Small intestine (tissue), 7 donors: ENCODE measurements around the gene RAB3B. TPM values are rescaled to one million over a fixed set of nuclear protein-coding genes. Genes with fewer than 3 reads are reported as not detected.

Source experiments
- DNase-seq, 2 donors: peaks; one replicate each; pipeline versions ENCODE4 v3.0.0 to v3.0.0-alpha.2; 2013
- FAIRE-seq: peaks from 2 replicates; lab custom pipeline; 2012; peaks lifted over from hg19 to GRCh38; lab: Jason Lieb, UNC
- H3K27ac ChIP-seq, 3 donors: one replicate each; pipeline ENCODE4 v1.5.1; 2013; ENCODE audit warnings: low read length in 2 of 3, mild to moderate bottlenecking in 2 of 3, control low read depth in 1 of 3, inconsistent platforms in 1 of 3, low read depth in 1 of 3, moderate library complexity in 1 of 3
- H3K27me3 ChIP-seq, 3 donors: one replicate each; pipeline ENCODE4 v1.6.1; 2013; ENCODE audit warnings: low read length in 3 of 3, inconsistent platforms in 1 of 3; ENCODE audit not compliant: control insufficient read depth in 3 of 3, insufficient read depth in 3 of 3
- H3K36me3 ChIP-seq, 3 donors: one replicate each; pipeline ENCODE4 v1.6.1; 2013; ENCODE audit warnings: low read length in 3 of 3, inconsistent platforms in 1 of 3, low read depth in 1 of 3, mild to moderate bottlenecking in 1 of 3, moderate library complexity in 1 of 3; ENCODE audit not compliant: control insufficient read depth in 3 of 3, insufficient read depth in 2 of 3
- H3K4me1 ChIP-seq, 3 donors: one replicate each; pipeline ENCODE4 v1.6.1; 2013; ENCODE audit warnings: low read length in 2 of 3, inconsistent platforms in 1 of 3, low read depth in 1 of 3, mild to moderate bottlenecking in 1 of 3, moderate library complexity in 1 of 3; ENCODE audit not compliant: control insufficient read depth in 3 of 3, insufficient read depth in 2 of 3
- H3K4me3 ChIP-seq, 3 donors: one replicate each; pipeline ENCODE4 v1.5.1; 2013; ENCODE audit warnings: low read length in 3 of 3, control low read depth in 1 of 3, inconsistent platforms in 1 of 3, low read depth in 1 of 3, mild to moderate bottlenecking in 1 of 3, moderate library complexity in 1 of 3
- H3K9me3 ChIP-seq, 2 donors: one replicate each; pipeline ENCODE4 v1.6.1; 2013; ENCODE audit warnings: low read depth in 1 of 2, low read length in 1 of 2; ENCODE audit not compliant: control insufficient read depth in 2 of 2, insufficient read depth in 1 of 2
- WGBS, 3 donors: extraction: QIAGEN DNeasy Blood & Tissue Kit; methylation state at CpG; one replicate each; pipeline ENCODE4 v1.1.7; 2013; 5-methylcytosine and 5-hydroxymethylcytosine counted together
- polyA plus RNA-seq, 4 donors: library from polyadenylated mRNA; stranded (reverse) in 3 of 4; unstranded in 1 of 4; fragments of 200-250 nt in 3 of 4; fragments of 120-200 nt in 1 of 4; gene quantifications; one replicate each; pipeline versions ENCODE4 v1.2.1 to v1.2.3, GENCODE V29; 2013
- donor health status: healthy with polysubstance abuse.
- donor health status: control.
- donor health status: control.
- donor health status: Bipolar disorder and iron deficiency.
- donor health status: healthy.

RAB3B gene
- polyA plus RNA-seq, 4 donors, result 0.22 to 4.6 (median 1.6) TPM

GRCh38 chr1:51946300-51946699, 44.2 kb downstream of the RAB3B start:
- Histone ChIP-seq H3K4me3 (no peak overlapping the region), H3K27me3 (peaks cover 0 to 2% (median 0%) of the 10 kb centered on the region in 3 donors), H3K36me3 (no peaks in the 10 kb centered on the region), H3K4me1 (no peaks in the 10 kb centered on the region), H3K9me3 (peaks cover 1 to 20% of the 10 kb centered on the region in 2 donors), H3K27ac (no peak overlapping the region)
- WGBS, 3 donors, result 68 to 90% (median 84%) methylated on average over 1 of the region's 1 CpG
- DNase-seq, result no peak
- FAIRE-seq, result no peak

- H3K9me3 ChIP-seq, result peaks cover 1 to 25% of the 10 kb centered on the region in 2 donors
- no peak overlapping the region for H3K27ac ChIP-seq
- FAIRE-seq, result no peak
- H3K4me1 ChIP-seq, result no peaks in the 10 kb centered on the region
- no peak for DNase-seq
- no peaks in the 10 kb centered on the region for H3K36me3 ChIP-seq
- peaks cover 0 to 2% (median 0%) of the 10 kb centered on the region in 3 donors for H3K27me3 ChIP-seq
- H3K4me3 ChIP-seq, result no peak overlapping the region
These were observed 44.9 kb downstream of the RAB3B start for GRCh38 chr1:51945591-51945990.

GRCh38 chr1:51942281-51942680, 48.2 kb downstream of the RAB3B start:
- H3K4me3 ChIP-seq, result no peak overlapping the region
- no peak overlapping the region for H3K27ac ChIP-seq
- H3K9me3 ChIP-seq, result peaks cover 1 to 14% of the 10 kb centered on the region in 2 donors
- DNase-seq, result no peak
- 84 to 90% (median 87%) methylated on average over 2 of the region's 2 CpGs for WGBS, 3 donors
- H3K27me3 ChIP-seq, result no peaks in the 10 kb centered on the region
- H3K4me1 ChIP-seq, result no peaks in the 10 kb centered on the region
- no peak for FAIRE-seq
- no peaks in the 10 kb centered on the region for H3K36me3 ChIP-seq

- Histone ChIP-seq H3K36me3 (no peaks in the 10 kb centered on the region), H3K27me3 (no peaks in the 10 kb centered on the region), H3K9me3 (peaks cover 1 to 14% of the 10 kb centered on the region in 2 donors), H3K4me1 (no peaks in the 10 kb centered on the region), H3K27ac (no peak overlapping the region), H3K4me3 (no peak overlapping the region)
- DNase-seq (no peak), FAIRE-seq (no peak)
These were observed 49.0 kb downstream of the RAB3B start for GRCh38 chr1:51941528-51941927.

- FAIRE-seq (no peak), DNase-seq (no peak)
- Histone ChIP-seq H3K4me1 (no peaks in the 10 kb centered on the region), H3K36me3 (no peaks in the 10 kb centered on the region), H3K27me3 (peaks cover 0 to 2% (median 0%) of the 10 kb centered on the region in 3 donors), H3K9me3 (peaks cover 1 to 12% of the 10 kb centered on the region in 2 donors), H3K4me3 (no peak overlapping the region), H3K27ac (no peak overlapping the region)
- 91 to 92% (median 91%) methylated on average over 4 of the region's 4 CpGs for WGBS, 3 donors
These were observed 53.4 kb downstream of the RAB3B start for GRCh38 chr1:51937112-51937511.

GRCh38 chr1:51936531-51936930, 54.0 kb downstream of the RAB3B start:
- 59 to 71% (median 63%) methylated on average over 4 of the region's 4 CpGs for WGBS, 3 donors
- FAIRE-seq (no peak), DNase-seq (no peak)
- Histone ChIP-seq H3K36me3 (no peaks in the 10 kb centered on the region), H3K27ac (no peak overlapping the region), H3K9me3 (peaks cover 0 to 7% of the 10 kb centered on the region in 2 donors), H3K4me3 (no peak overlapping the region), H3K4me1 (no peaks in the 10 kb centered on the region), H3K27me3 (peaks cover 0 to 2% (median 0%) of the 10 kb centered on the region in 3 donors)

GRCh38 chr1:51933344-51933743, 57.2 kb downstream of the RAB3B start:
- 93 to 100% (median 95%) methylated on average over 1 of the region's 1 CpG for WGBS, 3 donors
- H3K4me3 ChIP-seq, result no peak overlapping the region
- FAIRE-seq, result no peak

GRCh38 chr1:51930329-51930728, 60.2 kb downstream of the RAB3B start:
- Histone ChIP-seq H3K36me3 (no peaks in the 10 kb centered on the region), H3K4me3 (no peak overlapping the region), H3K9me3 (no peaks in the 10 kb centered on the region), H3K4me1 (no peaks in the 10 kb centered on the region), H3K27me3 (peaks cover 0 to 2% (median 0%) of the 10 kb centered on the region in 3 donors), H3K27ac (no peak overlapping the region)
- DNase-seq (no peak), FAIRE-seq (no peak)

More at GRCh38 chr1:51933344-51933743, 57.2 kb downstream of the RAB3B start:
- Histone ChIP-seq H3K9me3 (no peaks in the 10 kb centered on the region), H3K4me1 (no peaks in the 10 kb centered on the region), H3K27ac (no peak overlapping the region), H3K27me3 (peaks cover 0 to 2% (median 0%) of the 10 kb centered on the region in 3 donors), H3K36me3 (no peaks in the 10 kb centered on the region)
- DNase-seq, result no peak

GRCh38 chr1:51928896-51929295, 61.6 kb downstream of the RAB3B start:
- no peaks in the 10 kb centered on the region for H3K36me3 ChIP-seq
- FAIRE-seq (no peak), DNase-seq (no peak)
- H3K27ac ChIP-seq, result no peak overlapping the region
- 86 to 91% (median 86%) methylated on average over 1 of the region's 1 CpG for WGBS, 3 donors
- H3K4me3 ChIP-seq, result no peak overlapping the region
- peaks cover 0 to 2% (median 0%) of the 10 kb centered on the region in 3 donors for H3K27me3 ChIP-seq
- H3K9me3 ChIP-seq, result no peaks in the 10 kb centered on the region
- no peaks in the 10 kb centered on the region for H3K4me1 ChIP-seq
